Measurements from ENCODE around the gene LRRC74B. TPM values are rescaled to one million over a fixed set of nuclear protein-coding genes. Genes with fewer than 3 reads are reported as not detected.

LRRC74B gene
- total and polyA plus RNA-seq, 2 donors (not counting 1 experiment from before 2014, with no cell fraction given): not detected

- H3K9ac ChIP-seq (ENCODE audit: insufficient read depth, low read length): no peak overlapping the region
- DNase-seq (ENCODE audit: low read depth in 2 of 2): no peak
- H3K79me2 ChIP-seq (ENCODE audit: control insufficient read depth, insufficient read depth, low read length): no peaks in the 10 kb centered on the region
- no peaks in the 10 kb centered on the region for H3K9me3 ChIP-seq (ENCODE audit: control insufficient read depth, insufficient read depth, low read depth, low read length)
- H4K20me1 ChIP-seq (ENCODE audit: control insufficient read depth, extremely low read depth, insufficient read depth, low read length): no peaks in the 10 kb centered on the region
- H2AFZ ChIP-seq (ENCODE audit: low read length): no peak overlapping the region
- no peaks in the 10 kb centered on the region for H3K36me3 ChIP-seq (ENCODE audit: control insufficient read depth, insufficient read depth, low read length)
- H3K27ac ChIP-seq (ENCODE audit: insufficient read depth, low read length): no peak overlapping the region
- H3K4me2 ChIP-seq (ENCODE audit: extremely low read depth, insufficient read depth, low read length): no peak overlapping the region
- TF ChIP-seq CTCF (conservative IDR thresholded peaks at IDR 0.05 in 1 of 2, IDR thresholded peaks at IDR 0.05 in 1 of 2; ENCODE audit: low read depth in 1 of 2, low read length in 2 of 2) (no peak), EZH2 (IDR thresholded peaks at IDR 0.05; ENCODE audit: low read length, missing control alignments) (no peak)
- H3K27me3 ChIP-seq (ENCODE audit: control insufficient read depth, insufficient read depth, low read length): no peaks in the 10 kb centered on the region
- H3K4me3 ChIP-seq (replicated peaks in 1 of 4; ENCODE audit: control extremely low read depth in 1 of 4, insufficient read depth in 1 of 4, low read depth in 3 of 4, low read length in 4 of 4): no peak overlapping the region
- peaks cover 4% of the 10 kb centered on the region for H3K4me1 ChIP-seq (ENCODE audit: control insufficient read depth, extremely low read depth, insufficient read depth, low read length)
These were observed 29.9 kb downstream of the LRRC74B start for GRCh38 chr22:21075516-21076138.

- H3K27ac ChIP-seq (ENCODE audit: insufficient read depth, low read length): no peak overlapping the region
- no peak overlapping the region for H3K4me3 ChIP-seq (replicated peaks in 1 of 4; ENCODE audit: control extremely low read depth in 1 of 4, insufficient read depth in 1 of 4, low read depth in 3 of 4, low read length in 4 of 4)
- H2AFZ ChIP-seq (ENCODE audit: low read length): no peak overlapping the region
- no peaks in the 10 kb centered on the region for H3K36me3 ChIP-seq (ENCODE audit: control insufficient read depth, insufficient read depth, low read length)
- no peaks in the 10 kb centered on the region for H3K79me2 ChIP-seq (ENCODE audit: control insufficient read depth, insufficient read depth, low read length)
- no peak overlapping the region for H3K4me2 ChIP-seq (ENCODE audit: extremely low read depth, insufficient read depth, low read length)
- no peaks in the 10 kb centered on the region for H4K20me1 ChIP-seq (ENCODE audit: control insufficient read depth, extremely low read depth, insufficient read depth, low read length)
- no peaks in the 10 kb centered on the region for H3K27me3 ChIP-seq (ENCODE audit: control insufficient read depth, insufficient read depth, low read length)
- H3K9ac ChIP-seq (ENCODE audit: insufficient read depth, low read length): no peak overlapping the region
- no peak for TF ChIP-seq EZH2 (IDR thresholded peaks at IDR 0.05; ENCODE audit: low read length, missing control alignments)
- DNase-seq (ENCODE audit: low read depth in 2 of 2): no peak
- peaks cover 4% of the 10 kb centered on the region for H3K4me1 ChIP-seq (ENCODE audit: control insufficient read depth, extremely low read depth, insufficient read depth, low read length)
- H3K9me3 ChIP-seq (ENCODE audit: control insufficient read depth, insufficient read depth, low read depth, low read length): no peaks in the 10 kb centered on the region
These were observed 31.3 kb downstream of the LRRC74B start for GRCh38 chr22:21076912-21077625.

- Histone ChIP-seq H3K27ac (ENCODE audit: insufficient read depth, low read length) (no peak overlapping the region), H3K9ac (ENCODE audit: insufficient read depth, low read length) (no peak overlapping the region), H4K20me1 (ENCODE audit: control insufficient read depth, extremely low read depth, insufficient read depth, low read length) (no peaks in the 10 kb centered on the region), H3K4me1 (ENCODE audit: control insufficient read depth, extremely low read depth, insufficient read depth, low read length) (peaks cover 4% of the 10 kb centered on the region), H3K4me3 (replicated peaks in 1 of 4; ENCODE audit: control extremely low read depth in 1 of 4, insufficient read depth in 1 of 4, low read depth in 3 of 4, low read length in 4 of 4) (no peak overlapping the region), H3K79me2 (ENCODE audit: control insufficient read depth, insufficient read depth, low read length) (no peaks in the 10 kb centered on the region), H3K36me3 (ENCODE audit: control insufficient read depth, insufficient read depth, low read length) (no peaks in the 10 kb centered on the region), H3K27me3 (ENCODE audit: control insufficient read depth, insufficient read depth, low read length) (no peaks in the 10 kb centered on the region), H2AFZ (ENCODE audit: low read length) (no peak overlapping the region), H3K9me3 (ENCODE audit: control insufficient read depth, insufficient read depth, low read depth, low read length) (no peaks in the 10 kb centered on the region), H3K4me2 (ENCODE audit: extremely low read depth, insufficient read depth, low read length) (no peak overlapping the region)
- TF ChIP-seq CTCF (conservative IDR thresholded peaks at IDR 0.05 in 1 of 2, IDR thresholded peaks at IDR 0.05 in 1 of 2; ENCODE audit: low read depth in 1 of 2, low read length in 2 of 2) (no peak), EZH2 (IDR thresholded peaks at IDR 0.05; ENCODE audit: low read length, missing control alignments) (no peak)
- no peak for DNase-seq (ENCODE audit: low read depth in 2 of 2)
These were observed 32.2 kb downstream of the LRRC74B start for GRCh38 chr22:21077884-21078508.

Data from fibroblast of lung (primary cell).